ENCODE results near the gene PI4KA. TPM values are rescaled to one million over a fixed set of nuclear protein-coding genes. Genes with fewer than 3 reads are reported as not detected.
"Not testable (repeated sequence)": the region's sequence is repeated elsewhere in the genome, so short reads cannot be mapped to it uniquely, and the experiment has no call there.

Gene PI4KA
- total and polyA plus RNA-seq, 4 donors: 19.4 to 47.5 (median 36.3) TPM

- H3K4me3 ChIP-seq (ENCODE audit: low read depth in 1 of 3, low read length in 3 of 3): no peak overlapping the region
- no peaks in the 10 kb centered on the region for H3K9me3 ChIP-seq (ENCODE audit: control insufficient read depth in 4 of 4, low read length in 3 of 4)
- H3K4me1 ChIP-seq (ENCODE audit: control insufficient read depth in 4 of 4, insufficient read depth in 4 of 4, low read length in 3 of 4): no peaks in the 10 kb centered on the region
- TF ChIP-seq HNF4A (conservative IDR thresholded peaks at IDR 0.05) (no peak), ZBTB33 (IDR thresholded peaks at IDR 0.05) (no peak)
- no peak overlapping the region for H3K9ac ChIP-seq (ENCODE audit: low read depth in 1 of 2, low read length in 2 of 2)
- peaks cover 0 to 4% (median 1%) of the 10 kb centered on the region in 4 donors for H3K27me3 ChIP-seq (ENCODE audit: control insufficient read depth in 4 of 4, insufficient read depth in 4 of 4, low read length in 3 of 4)
- H3K36me3 ChIP-seq (ENCODE audit: control insufficient read depth in 4 of 4, insufficient read depth in 3 of 4, low read depth in 1 of 4, low read length in 3 of 4): no peaks in the 10 kb centered on the region
- H3K27ac ChIP-seq (ENCODE audit: low read depth in 1 of 2, low read length in 2 of 2): no peak overlapping the region
- WGBS: 90% methylated on average over 7 of the region's 7 CpGs
- no peak for DNase-seq (ENCODE audit: low spot score)
Measured at GRCh38 chr22:20663941-20664593, 194.5 kb downstream of the PI4KA start.

GRCh38 chr22:20663137-20663828 lies 195.3 kb downstream of the PI4KA start:
- no peak for DNase-seq (ENCODE audit: low spot score)
- H3K27me3 ChIP-seq (ENCODE audit: control insufficient read depth in 4 of 4, insufficient read depth in 4 of 4, low read length in 3 of 4): peaks cover 0 to 4% (median 1%) of the 10 kb centered on the region in 4 donors
- no peak overlapping the region for H3K4me3 ChIP-seq (ENCODE audit: low read depth in 1 of 3, low read length in 3 of 3)
- no peaks in the 10 kb centered on the region for H3K4me1 ChIP-seq (ENCODE audit: control insufficient read depth in 4 of 4, insufficient read depth in 4 of 4, low read length in 3 of 4)
- TF ChIP-seq RAD21 (IDR thresholded peaks at IDR 0.05) (no peak), EGR1 (IDR thresholded peaks at IDR 0.05; ENCODE audit: low read depth in 2 of 2) (no peak), MAX (IDR thresholded peaks at IDR 0.05) (no peak), REST (IDR thresholded peaks at IDR 0.05) (no peak), TAF1 (conservative IDR thresholded peaks at IDR 0.05) (no peak)
- H3K9me3 ChIP-seq (ENCODE audit: control insufficient read depth in 4 of 4, low read length in 3 of 4): no peaks in the 10 kb centered on the region
- WGBS: 95% methylated on average over 1 of the region's 1 CpG
- no peak overlapping the region for H3K27ac ChIP-seq (ENCODE audit: low read depth in 1 of 2, low read length in 2 of 2)
- no peaks in the 10 kb centered on the region for H3K36me3 ChIP-seq (ENCODE audit: control insufficient read depth in 4 of 4, insufficient read depth in 3 of 4, low read depth in 1 of 4, low read length in 3 of 4)
- H3K9ac ChIP-seq (ENCODE audit: low read depth in 1 of 2, low read length in 2 of 2): no peak overlapping the region

- not testable (repeated sequence) for DNase-seq (ENCODE audit: low spot score); H3K27ac ChIP-seq (ENCODE audit: low read depth in 1 of 2, low read length in 2 of 2); H3K9ac ChIP-seq (ENCODE audit: low read depth in 1 of 2, low read length in 2 of 2); H3K4me1 ChIP-seq (ENCODE audit: control insufficient read depth in 4 of 4, insufficient read depth in 4 of 4, low read length in 3 of 4); H3K9me3 ChIP-seq (ENCODE audit: control insufficient read depth in 4 of 4, low read length in 3 of 4); H3K27me3 ChIP-seq (ENCODE audit: control insufficient read depth in 4 of 4, insufficient read depth in 4 of 4, low read length in 3 of 4); H3K36me3 ChIP-seq (ENCODE audit: control insufficient read depth in 4 of 4, insufficient read depth in 3 of 4, low read depth in 1 of 4, low read length in 3 of 4); H3K4me3 ChIP-seq (ENCODE audit: low read depth in 1 of 3, low read length in 3 of 3)
- 75% methylated on average over 4 of the region's 4 CpGs for WGBS
Measured at GRCh38 chr22:20662524-20663036, 196.0 kb downstream of the PI4KA start.

All from liver (tissue), 9 donors.